Karpas-422 (cell line): ENCODE results near the gene ADA. TPM values are rescaled to one million over a fixed set of nuclear protein-coding genes. Genes with fewer than 3 reads are reported as not detected.

Experiments used
- DNase-seq: peaks from one replicate; pipeline ENCODE4 v3.0.0-alpha.2; 2015
- H2AFZ ChIP-seq: fragments of 200-600 bp; sonication (generic); 2 replicates; pipeline ENCODE4 v1.6.1; 2014; ENCODE audit warnings: antibody characterized with exemption, low read length, mixed read lengths
- H3K27ac ChIP-seq: fragments of 200-600 bp; sonication (generic); 2 replicates; pipeline ENCODE4 v1.5.1; 2014; ENCODE audit warnings: mild to moderate bottlenecking, low read length, moderate library complexity
- H3K27me3 ChIP-seq: fragments of 200-600 bp; sonication (generic); 2 replicates; pipeline ENCODE4 v1.6.1; 2014; ENCODE audit warnings: low read length, mixed read lengths
- H3K36me3 ChIP-seq: fragments of 200-600 bp; sonication (generic); 2 replicates; pipeline ENCODE4 v1.6.1; 2014; ENCODE audit warnings: low read length, mixed read lengths; ENCODE audit not compliant: insufficient read depth
- H3K4me1 ChIP-seq: fragments of 200-600 bp; sonication (generic); 2 replicates; pipeline ENCODE4 v1.6.1; 2014; ENCODE audit warnings: mild to moderate bottlenecking, low read length, mixed read lengths
- H3K4me2 ChIP-seq: fragments of 200-600 bp; sonication (generic); 2 replicates; pipeline ENCODE4 v1.6.1; 2014; ENCODE audit warnings: low read length, low read depth, mild to moderate bottlenecking; ENCODE audit not compliant: poor library complexity, severe bottlenecking
- H3K4me3 ChIP-seq: fragments of 200-600 bp; sonication (generic); 2 replicates; pipeline ENCODE4 v1.5.1; 2014; ENCODE audit warnings: mild to moderate bottlenecking, antibody characterized with exemption, low read length, mixed read lengths
- H3K79me2 ChIP-seq: fragments of 200-600 bp; sonication (generic); 2 replicates; pipeline ENCODE4 v1.6.1; 2014; ENCODE audit warnings: mild to moderate bottlenecking, low read length, mixed read lengths
- H3K9ac ChIP-seq: fragments of 200-600 bp; sonication (generic); 2 replicates; pipeline ENCODE4 v1.6.0; 2014; ENCODE audit warnings: low read length
- H3K9me2 ChIP-seq: fragments of 200-600 bp; sonication (generic), shearing (Covaris generic); replicated peaks from 2 replicates; pipeline ENCODE4 v1.6.0; 2014; ENCODE audit warnings: mild to moderate bottlenecking, low read length, moderate library complexity; ENCODE audit not compliant: insufficient read depth
- H3K9me3 ChIP-seq: fragments of 300-700, 200-600 bp; sonication (generic); 2 replicates; pipeline ENCODE4 v1.6.1; 2014; ENCODE audit warnings: low read length, mixed read lengths
- H4K20me1 ChIP-seq: fragments of 200-600 bp; sonication (generic); 2 replicates; pipeline ENCODE4 v1.6.1; 2014; ENCODE audit warnings: mild to moderate bottlenecking, antibody characterized with exemption, low read length, low read depth; ENCODE audit not compliant: insufficient read depth
- total RNA-seq: library from RNA; depleted of rRNA; stranded (reverse); fragments of >200 nt; shearing (Covaris generic); gene quantifications from 2 replicates; pipeline ENCODE4 v1.2.3, GENCODE V29; 2014; ENCODE audit warnings: low replicate concordance

Gene ADA
- total RNA-seq, 1 experiment from 2014 or later: not detected

DNA sequence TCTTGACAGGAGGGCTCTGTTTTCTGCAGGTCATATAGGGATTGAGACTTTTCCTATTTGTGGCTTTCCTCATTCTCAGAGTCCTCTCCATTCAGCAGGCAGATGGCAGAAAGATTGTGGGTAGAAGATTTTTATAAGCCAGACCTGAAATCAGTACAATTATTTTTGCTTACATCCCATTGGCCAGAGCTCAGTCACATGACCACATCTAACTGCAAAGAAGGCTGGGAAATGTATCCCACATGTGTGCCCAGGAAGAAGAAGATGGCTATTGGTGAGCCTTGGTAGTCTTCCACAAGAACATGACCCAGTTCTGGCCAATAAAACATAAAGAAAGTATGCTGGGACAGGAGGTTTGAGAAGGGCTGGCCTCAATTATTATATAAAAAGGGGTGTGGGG is 42.1 kb upstream of the ADA start:
- H3K27ac ChIP-seq: no peak overlapping the region
- H3K9ac ChIP-seq: no peak overlapping the region
- no peak overlapping the region for H3K4me3 ChIP-seq
- H2AFZ ChIP-seq: no peak overlapping the region
- H3K27me3 ChIP-seq: no peaks in the 10 kb centered on the region
- no peaks in the 10 kb centered on the region for H3K36me3 ChIP-seq
- H3K9me2 ChIP-seq: no peaks in the 10 kb centered on the region
- no peak for DNase-seq
- no peak overlapping the region for H3K4me2 ChIP-seq
- no peaks in the 10 kb centered on the region for H3K79me2 ChIP-seq
- no peaks in the 10 kb centered on the region for H3K4me1 ChIP-seq
- H4K20me1 ChIP-seq: no peaks in the 10 kb centered on the region
- H3K9me3 ChIP-seq: no peaks in the 10 kb centered on the region

DNA sequence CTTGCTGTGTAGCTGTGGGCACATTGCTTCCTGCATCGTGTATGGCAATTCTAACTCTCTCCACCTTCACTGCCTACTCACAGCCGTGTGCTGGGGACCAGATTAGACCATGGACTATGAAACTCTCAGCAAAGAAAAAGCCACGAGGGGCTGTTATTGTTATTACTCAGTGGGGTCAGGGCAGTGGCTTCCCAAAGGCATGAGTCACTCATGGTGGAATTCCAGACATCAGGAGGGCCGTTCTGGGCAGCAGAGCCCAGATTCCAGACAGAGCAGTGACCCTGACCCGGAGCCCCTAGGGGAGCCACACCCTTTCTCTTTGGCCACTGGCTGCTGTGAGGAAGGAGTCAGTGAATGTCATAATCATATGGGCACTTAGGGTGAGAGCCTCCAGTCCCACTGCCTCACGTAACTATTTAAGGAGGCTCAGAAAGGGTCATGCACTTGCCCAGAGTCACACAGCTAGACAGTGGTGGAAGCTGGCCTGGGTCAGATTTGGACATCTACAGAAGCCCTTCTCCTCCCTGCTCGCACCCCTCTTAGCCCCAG is 41.5 kb upstream of the ADA start:
- no peak overlapping the region for H3K4me3 ChIP-seq
- H3K36me3 ChIP-seq: no peaks in the 10 kb centered on the region
- no peaks in the 10 kb centered on the region for H3K4me1 ChIP-seq
- no peak overlapping the region for H2AFZ ChIP-seq
- H3K79me2 ChIP-seq: no peaks in the 10 kb centered on the region
- H4K20me1 ChIP-seq: no peaks in the 10 kb centered on the region
- H3K27me3 ChIP-seq: no peaks in the 10 kb centered on the region
- no peaks in the 10 kb centered on the region for H3K9me2 ChIP-seq
- no peak for DNase-seq
- no peak overlapping the region for H3K9ac ChIP-seq
- no peaks in the 10 kb centered on the region for H3K9me3 ChIP-seq
- H3K4me2 ChIP-seq: no peak overlapping the region
- H3K27ac ChIP-seq: no peak overlapping the region

DNA sequence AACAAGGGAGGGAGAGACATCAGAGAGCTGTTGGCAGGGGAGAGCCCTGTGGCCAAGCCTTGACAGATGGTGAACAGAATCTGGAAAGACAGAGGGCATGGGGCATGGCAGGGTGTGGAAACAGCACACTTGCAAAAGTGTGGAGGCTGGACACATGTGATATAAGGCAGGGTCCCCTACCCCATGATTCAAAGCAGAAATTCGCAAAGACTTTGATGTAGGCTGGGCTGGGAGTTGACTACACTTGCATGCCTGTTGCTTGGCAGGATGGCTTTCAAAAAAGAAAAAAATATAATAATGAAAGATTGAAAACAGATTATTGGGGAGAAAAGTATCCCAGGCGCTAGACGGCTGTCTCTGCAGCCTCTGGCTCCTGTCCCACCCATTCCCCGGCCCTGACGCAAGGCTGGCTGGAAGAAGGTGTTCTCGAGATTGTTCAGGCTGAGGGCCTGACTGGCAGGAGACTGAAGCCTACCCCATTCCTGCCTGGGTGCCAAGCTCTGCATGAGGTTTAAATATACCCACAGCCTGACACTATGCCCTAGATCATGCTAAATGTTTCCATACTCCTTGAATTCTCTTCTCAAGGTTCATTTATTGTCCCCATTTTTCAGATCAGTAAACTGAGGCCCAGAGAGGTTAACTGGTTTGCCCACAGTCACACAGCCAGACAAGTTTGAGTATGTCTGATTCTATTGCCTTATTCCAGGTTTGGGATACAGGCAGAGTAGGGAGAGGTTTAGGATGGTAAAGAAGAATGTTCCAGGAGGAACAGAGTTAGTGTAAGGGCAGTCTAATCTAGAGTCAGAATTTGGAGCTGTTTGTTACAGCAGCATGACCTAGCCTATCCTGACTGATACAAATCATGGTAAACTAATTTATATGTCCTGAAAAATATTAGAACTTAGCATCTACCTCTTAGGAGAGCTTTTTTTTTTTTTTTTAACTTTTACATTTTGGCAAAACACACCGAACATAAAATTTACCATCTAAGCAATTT is 40.2 kb upstream of the ADA start:
- no peaks in the 10 kb centered on the region for H3K79me2 ChIP-seq
- no peaks in the 10 kb centered on the region for H3K9me2 ChIP-seq
- H3K9me3 ChIP-seq: no peaks in the 10 kb centered on the region
- no peak overlapping the region for H3K9ac ChIP-seq
- no peaks in the 10 kb centered on the region for H3K36me3 ChIP-seq
- H3K4me1 ChIP-seq: no peaks in the 10 kb centered on the region
- H3K27me3 ChIP-seq: no peaks in the 10 kb centered on the region
- no peak overlapping the region for H2AFZ ChIP-seq
- DNase-seq: no peak
- no peak overlapping the region for H3K4me2 ChIP-seq
- H4K20me1 ChIP-seq: no peaks in the 10 kb centered on the region
- H3K4me3 ChIP-seq: no peak overlapping the region
- H3K27ac ChIP-seq: no peak overlapping the region

DNA sequence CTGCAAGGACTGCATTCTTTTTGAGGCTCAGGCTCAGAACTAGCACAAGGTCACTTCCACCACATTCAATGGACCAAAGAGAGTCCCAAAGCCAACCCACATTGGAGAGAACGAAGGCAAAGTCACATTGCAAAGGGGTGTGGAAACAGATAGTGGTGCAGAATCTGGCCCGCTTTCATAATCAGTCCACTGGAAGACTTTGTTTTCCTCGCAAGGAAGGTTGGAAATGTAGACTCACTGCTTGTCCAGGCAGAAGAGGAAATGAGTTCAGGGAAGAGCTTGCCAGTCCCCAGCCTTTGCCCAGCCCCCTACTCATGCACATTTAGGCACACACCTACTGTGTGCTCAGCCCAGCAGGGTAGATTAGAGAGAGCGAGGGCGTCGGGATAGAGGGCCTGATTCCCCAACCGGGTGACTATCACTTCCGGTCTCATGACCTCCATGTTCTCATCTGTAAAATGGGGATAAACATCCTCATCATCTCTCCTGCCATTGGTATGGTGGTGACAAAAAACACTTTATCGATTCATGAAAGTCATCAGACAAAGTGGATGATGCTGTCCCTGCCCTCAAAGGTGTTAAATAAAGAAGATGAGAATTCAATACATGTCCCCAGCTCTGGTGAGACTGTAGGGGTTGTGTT is 39.4 kb upstream of the ADA start:
- H4K20me1 ChIP-seq: no peaks in the 10 kb centered on the region
- no peak for DNase-seq
- H3K9ac ChIP-seq: no peak overlapping the region
- no peaks in the 10 kb centered on the region for H3K36me3 ChIP-seq
- no peaks in the 10 kb centered on the region for H3K27me3 ChIP-seq
- H3K4me3 ChIP-seq: no peak overlapping the region
- no peak overlapping the region for H2AFZ ChIP-seq
- no peaks in the 10 kb centered on the region for H3K4me1 ChIP-seq
- H3K79me2 ChIP-seq: no peaks in the 10 kb centered on the region
- H3K27ac ChIP-seq: no peak overlapping the region
- H3K9me2 ChIP-seq: no peaks in the 10 kb centered on the region
- no peaks in the 10 kb centered on the region for H3K9me3 ChIP-seq
- no peak overlapping the region for H3K4me2 ChIP-seq

DNA sequence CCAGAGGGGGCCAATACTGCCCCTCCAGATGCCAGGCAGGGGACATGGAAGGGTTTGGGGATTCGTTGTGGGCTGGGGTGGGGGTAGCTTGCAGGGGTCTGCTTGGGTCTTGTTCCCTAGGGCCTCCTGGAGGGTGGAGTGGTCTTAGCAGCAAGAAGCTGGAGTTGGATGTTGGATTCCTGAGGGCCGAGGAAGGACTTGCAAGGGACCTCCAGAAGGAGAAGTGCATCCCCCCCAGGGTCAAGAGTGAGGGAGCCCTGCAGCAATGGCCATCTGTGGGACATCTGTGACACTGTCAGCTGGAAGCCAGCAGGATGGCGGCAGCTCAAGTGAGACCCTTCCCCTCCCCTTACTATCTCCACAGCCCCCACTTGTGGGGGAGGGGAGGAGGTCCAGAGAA is 38.3 kb upstream of the ADA start:
- H3K4me3 ChIP-seq: no peak overlapping the region
- H3K27ac ChIP-seq: no peak overlapping the region
- no peaks in the 10 kb centered on the region for H3K4me1 ChIP-seq
- no peaks in the 10 kb centered on the region for H3K79me2 ChIP-seq
- no peaks in the 10 kb centered on the region for H3K27me3 ChIP-seq
- no peaks in the 10 kb centered on the region for H3K36me3 ChIP-seq
- H4K20me1 ChIP-seq: no peaks in the 10 kb centered on the region
- H3K9ac ChIP-seq: no peak overlapping the region
- no peak overlapping the region for H3K4me2 ChIP-seq
- H3K9me3 ChIP-seq: no peaks in the 10 kb centered on the region
- no peak for DNase-seq
- no peak overlapping the region for H2AFZ ChIP-seq
- no peaks in the 10 kb centered on the region for H3K9me2 ChIP-seq

DNA sequence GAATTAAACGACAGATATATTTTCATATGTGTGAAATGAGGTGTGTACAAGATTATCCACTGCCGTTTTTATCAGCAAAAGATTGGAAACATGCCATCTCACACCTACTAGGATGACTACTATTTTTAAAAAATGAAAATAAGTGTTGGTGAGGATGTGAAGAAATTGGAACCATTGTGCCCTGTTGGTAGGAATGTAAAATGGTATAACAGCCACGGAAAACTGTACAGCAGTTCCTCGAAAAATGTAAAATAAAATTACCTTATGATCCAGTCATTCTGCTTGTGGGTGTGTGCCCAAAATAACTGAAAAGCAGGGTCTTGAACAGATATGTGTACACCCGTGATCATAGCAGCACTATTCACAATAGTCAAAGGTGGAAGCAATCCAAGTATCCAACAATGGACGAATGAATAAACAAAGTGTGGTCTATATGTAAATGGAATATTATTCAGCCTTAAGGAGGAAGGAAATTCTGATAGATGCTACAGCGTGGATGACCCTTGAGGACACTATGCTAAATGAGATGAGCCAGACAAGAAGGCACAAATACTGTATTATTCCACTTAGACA is 36.6 kb upstream of the ADA start:
- Histone ChIP-seq H3K4me1 (peaks cover 4% of the 10 kb centered on the region), H3K27ac (no peak overlapping the region), H3K4me2 (no peak overlapping the region), H3K9me3 (no peaks in the 10 kb centered on the region), H3K4me3 (no peak overlapping the region), H2AFZ (no peak overlapping the region), H3K9me2 (no peaks in the 10 kb centered on the region), H4K20me1 (no peaks in the 10 kb centered on the region), H3K9ac (no peak overlapping the region), H3K79me2 (no peaks in the 10 kb centered on the region), H3K27me3 (no peaks in the 10 kb centered on the region), H3K36me3 (no peaks in the 10 kb centered on the region)
- no peak for DNase-seq

DNA sequence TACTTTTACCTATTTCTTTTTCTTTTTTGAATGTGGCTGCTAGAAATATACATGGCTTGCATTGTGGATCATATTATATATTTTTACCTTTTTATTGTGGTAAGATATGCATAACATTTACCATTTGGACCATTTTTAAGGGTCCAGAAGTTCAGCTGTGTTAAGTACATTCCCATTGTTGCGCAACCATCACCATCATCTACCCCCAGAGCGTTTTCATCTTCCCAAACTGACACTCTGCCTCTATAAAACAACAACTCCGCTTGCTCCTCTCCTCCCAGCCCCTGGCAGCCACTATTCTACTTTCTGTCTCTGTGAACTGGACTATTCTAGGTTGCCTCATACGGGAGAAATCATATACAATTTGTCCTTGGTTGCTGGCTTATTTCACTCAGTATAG is 35.4 kb upstream of the ADA start:
- H3K9me2 ChIP-seq: no peaks in the 10 kb centered on the region
- no peaks in the 10 kb centered on the region for H3K9me3 ChIP-seq
- H2AFZ ChIP-seq: no peak overlapping the region
- no peak overlapping the region for H3K9ac ChIP-seq
- no peaks in the 10 kb centered on the region for H4K20me1 ChIP-seq
- H3K4me2 ChIP-seq: no peak overlapping the region
- H3K4me1 ChIP-seq: peaks cover 4% of the 10 kb centered on the region
- no peaks in the 10 kb centered on the region for H3K36me3 ChIP-seq
- no peak overlapping the region for H3K4me3 ChIP-seq
- no peak overlapping the region for H3K27ac ChIP-seq
- H3K27me3 ChIP-seq: no peaks in the 10 kb centered on the region
- no peak for DNase-seq
- H3K79me2 ChIP-seq: no peaks in the 10 kb centered on the region
